GM12878 (cell line): ENCODE data around the gene SRP14. TPM values are rescaled to one million over a fixed set of nuclear protein-coding genes. Genes with fewer than 3 reads are reported as not detected.

ENCODE experiments used
- ATF7 ChIP-seq: fragments of 450-650 bp; IDR thresholded peaks from 2 replicates; pipeline ENCODE4 v1.6.1; 2016; ENCODE audit warnings: low read depth, mild to moderate bottlenecking
- CBFB ChIP-seq: IDR thresholded peaks from 2 replicates; pipeline ENCODE4 v1.6.1; 2016; ENCODE audit warnings: antibody characterized with exemption, low read depth
- CEBPB ChIP-seq, 2 experiments: fragments of 150-350 bp in 1 of 2; IDR thresholded peaks; 2 replicates each; pipeline ENCODE4 v1.6.1; 2012 to 2014; ENCODE audit warnings: low read depth in 2 of 2, low read length in 2 of 2, borderline replicate concordance in 1 of 2, inconsistent platforms in 1 of 2
- CHD4 ChIP-seq: fragments of 200-600 bp; sonication (generic); IDR thresholded peaks from 2 replicates; pipeline ENCODE4 v1.6.1; 2016; ENCODE audit warnings: mild to moderate bottlenecking
- CREB1 ChIP-seq: IDR thresholded peaks from 2 replicates; pipeline ENCODE4 v1.6.1; 2012; ENCODE audit warnings: low read depth, mild to moderate bottlenecking, inconsistent platforms
- CREM ChIP-seq: IDR thresholded peaks from 2 replicates; pipeline ENCODE4 v1.6.1; 2014; ENCODE audit warnings: antibody characterized with exemption, low read depth
- EGR1 ChIP-seq, 2 experiments: IDR thresholded peaks; 1 replicate in 1 of 2; 2 replicates in 1 of 2; pipeline ENCODE4 v1.6.1; 2011 to 2012; ENCODE audit warnings: low read depth in 2 of 2, low read length in 2 of 2, borderline replicate concordance in 1 of 2, mild to moderate bottlenecking in 1 of 2, moderate library complexity in 1 of 2
- ETV6 ChIP-seq, 2 experiments: fragments of 450-650 bp in 1 of 2; IDR thresholded peaks in 1 of 2; conservative IDR thresholded peaks in 1 of 2; 2 replicates each; pipeline ENCODE4 v1.6.1; 2014; ENCODE audit warnings: antibody characterized with exemption in 1 of 2, borderline replicate concordance in 1 of 2, low read depth in 1 of 2, mild to moderate bottlenecking in 1 of 2, moderate library complexity in 1 of 2
- FOS ChIP-seq: IDR thresholded peaks from 3 replicates; pipeline ENCODE4 v1.6.1; 2011; ENCODE audit warnings: borderline replicate concordance; ENCODE audit not compliant: insufficient read length; ENCODE audit errors: extremely low read depth
- GATAD2B ChIP-seq: fragments of 450-650 bp; conservative IDR thresholded peaks from 2 replicates; pipeline ENCODE4 v1.6.1; 2017; ENCODE audit warnings: low read depth, mild to moderate bottlenecking, moderate library complexity
- IRF4 ChIP-seq: IDR thresholded peaks from 2 replicates; pipeline ENCODE4 v1.6.1; 2011; ENCODE audit warnings: low read depth, low read length
- JUNB ChIP-seq: IDR thresholded peaks from 2 replicates; pipeline ENCODE4 v1.6.1; 2016; ENCODE audit warnings: antibody characterized with exemption, mild to moderate bottlenecking
- MEF2A ChIP-seq: IDR thresholded peaks from 2 replicates; pipeline ENCODE4 v1.6.1; 2011; ENCODE audit warnings: low read depth, mild to moderate bottlenecking, low read length, moderate library complexity; ENCODE audit not compliant: insufficient read depth
- MTA2 ChIP-seq: fragments of 450-650 bp; IDR thresholded peaks from 2 replicates; pipeline ENCODE4 v1.6.1; 2016; ENCODE audit warnings: low read depth, mild to moderate bottlenecking, moderate library complexity
- PML ChIP-seq: IDR thresholded peaks from 2 replicates; pipeline ENCODE4 v1.6.1; 2012; ENCODE audit warnings: low read length, inconsistent platforms
- POU2F2 ChIP-seq: IDR thresholded peaks from 3 replicates; pipeline ENCODE4 v1.6.1; 2011; ENCODE audit warnings: low read depth, mild to moderate bottlenecking, low read length, borderline replicate concordance
- SMARCA5 ChIP-seq: fragments of 450-650 bp; IDR thresholded peaks from 2 replicates; pipeline ENCODE4 v1.6.1; 2017; ENCODE audit warnings: mild to moderate bottlenecking
- SMC3 ChIP-seq: IDR thresholded peaks from 2 replicates; pipeline ENCODE4 v1.6.1; 2011; ENCODE audit warnings: low read length, improper control_type of control experiment, borderline replicate concordance
- SPI1 ChIP-seq: IDR thresholded peaks from 2 replicates; pipeline ENCODE4 v1.6.1; 2011; ENCODE audit warnings: low read depth, mild to moderate bottlenecking, low read length, moderate library complexity, borderline replicate concordance; ENCODE audit not compliant: insufficient read depth
- SREBF2 ChIP-seq: IDR thresholded peaks from 2 replicates; pipeline ENCODE4 v1.6.1; 2012; ENCODE audit warnings: mild to moderate bottlenecking, low read length
- SRF ChIP-seq, 2 experiments: IDR thresholded peaks; 2 replicates each; pipeline ENCODE4 v1.6.1; 2011; ENCODE audit warnings: low read depth in 2 of 2, low read length in 2 of 2, mild to moderate bottlenecking in 1 of 2, moderate library complexity in 1 of 2
- ZNF207 ChIP-seq: fragments of 450-650 bp; IDR thresholded peaks from 2 replicates; pipeline ENCODE4 v1.6.1; 2014; ENCODE audit warnings: antibody characterized with exemption, mild to moderate bottlenecking, borderline replicate concordance
- ZNF384 ChIP-seq: IDR thresholded peaks from 2 replicates; pipeline ENCODE4 v1.6.1; 2012; ENCODE audit warnings: low read depth, mild to moderate bottlenecking, low read length, improper control_type of control experiment, borderline replicate concordance
- ZNF622 ChIP-seq: fragments of 450-650 bp; IDR thresholded peaks from 2 replicates; pipeline ENCODE4 v1.6.1; 2017; ENCODE audit warnings: mild to moderate bottlenecking, inconsistent platforms
- polyA plus RNA-seq, 11 experiments: library from polyadenylated mRNA; depleted of rRNA in 4 of 11; unstranded in 6 of 11; stranded (reverse) in 5 of 11; fragments of >200 nt; fragmentation: Nextera tagmentation in 4 of 11; fragmentation: Illumina TruSeq in 1 of 11; extraction: Ambion mirVana in 4 of 11; extraction: Trizol in 1 of 11; gene quantifications; 1 replicate in 1 of 11; 2 replicates in 10 of 11; pipeline versions ENCODE4 v1.2.1 to v1.2.3, GENCODE V29; 2011 to 2016; ENCODE audit warnings: inconsistent platforms in 2 of 11, missing spikeins in 2 of 11, low read depth in 1 of 11
- total RNA-seq, 4 experiments: library from RNA; depleted of rRNA in 3 of 4; stranded (reverse); fragments of >200 nt in 3 of 4; fragmentation: Illumina TruSeq in 1 of 4; extraction: Trizol in 1 of 4; gene quantifications; 2 replicates each; pipeline versions ENCODE4 v1.2.1 to v1.2.3, GENCODE V29; 2013 to 2021
- TF ChIP-seq, protein P1 (sequence below): IDR thresholded peaks from 2 replicates; pipeline ENCODE4 v1.6.1; 2011; ENCODE audit warnings: borderline replicate concordance, low read depth, mild to moderate bottlenecking, moderate library complexity, mixed read lengths, low read length; ENCODE audit not compliant: insufficient read depth; ENCODE audit errors: extremely low read length
- TF ChIP-seq, protein P2 (sequence below): IDR thresholded peaks from 2 replicates; pipeline ENCODE4 v1.6.1; 2012; ENCODE audit warnings: low read depth, low read length, improper control_type of control experiment
- TF ChIP-seq, protein P3 (sequence below): fragments of 150-350 bp; IDR thresholded peaks from 2 replicates; pipeline ENCODE4 v1.6.1; 2014; ENCODE audit warnings: mild to moderate bottlenecking, low read depth, low read length

Gene SRP14
- total and polyA plus RNA-seq, 10 of the 15 experiments (the other 5 are each of a cell fraction or from before 2014, with no cell fraction given): 141 to 1,182 (median 493) TPM

DNA sequence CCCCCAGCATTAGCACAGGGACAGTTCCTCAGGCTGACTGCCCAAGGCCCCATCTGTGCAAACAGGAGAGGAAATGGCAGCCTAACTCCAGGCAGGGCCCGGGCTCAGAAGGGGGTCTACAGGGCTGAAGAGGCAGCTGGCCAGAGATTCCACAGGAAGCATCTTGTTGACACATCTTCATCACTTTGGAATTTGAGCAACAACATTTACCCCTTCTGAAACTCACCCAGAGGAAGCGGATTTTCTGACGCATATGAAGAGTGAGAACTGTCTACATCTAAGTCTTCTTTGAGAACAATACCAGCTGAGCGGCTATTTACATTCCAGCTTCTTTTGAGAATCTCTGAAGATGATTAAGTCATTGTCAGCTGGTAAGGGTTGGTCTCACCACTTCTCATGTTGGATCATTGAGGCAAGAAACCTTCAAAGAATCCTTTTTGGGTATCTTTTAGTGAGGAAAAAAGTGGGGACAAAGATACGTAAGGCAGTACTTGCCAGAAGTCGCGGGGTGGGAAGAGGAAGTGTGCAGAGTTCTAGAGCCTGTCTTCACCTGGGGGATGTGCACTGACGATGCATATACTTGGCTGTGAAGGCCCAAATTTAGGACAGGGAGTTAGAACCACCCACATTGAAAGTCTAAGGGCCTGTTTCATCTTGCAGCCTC lies 25.4 kb upstream of the SRP14 start (continued):
- peak; percentile 31; the same call in 1 of the 2 replicates for TF ChIP-seq MTA2
- TF ChIP-seq SMARCA5: peak; percentile 67
- TF ChIP-seq GATAD2B: 0 out of 2 replicates have a peak, but pooled peaks have one; percentile 29
- peak; percentile 83 for TF ChIP-seq ATF7
- peak in 1 of 2 experiments; percentile 71; a peak in 1 of 4 replicates for TF ChIP-seq CEBPB (IDR thresholded peaks at IDR 0.05; ENCODE audit: borderline replicate concordance in 1 of 2, low read depth in 2 of 2, low read length in 2 of 2)
- TF ChIP-seq ETV6 (conservative IDR thresholded peaks at IDR 0.05 in 1 of 2, IDR thresholded peaks at IDR 0.05 in 1 of 2; ENCODE audit: borderline replicate concordance in 1 of 2, low read depth in 1 of 2): peak in 1 of 2 experiments; percentile 88; a peak in 2 of 4 replicates
- peak in 1 of 2 experiments; percentile 57; a peak in 1 of 3 replicates for TF ChIP-seq EGR1 (IDR thresholded peaks at IDR 0.05; ENCODE audit: borderline replicate concordance in 1 of 2, low read depth in 2 of 2, low read length in 2 of 2)
- peak; percentile 88 for TF ChIP-seq SPI1
- peak; percentile 38; the same call in 1 of the 2 replicates for TF ChIP-seq SMC3
- TF ChIP-seq SREBF2: no peak
- TF ChIP-seq ZNF207: no peak
- TF ChIP-seq CHD4: no peak
- no peak for TF ChIP-seq ZNF384
- peak; percentile 55 for TF ChIP-seq IRF4
- TF ChIP-seq, protein P1, sequence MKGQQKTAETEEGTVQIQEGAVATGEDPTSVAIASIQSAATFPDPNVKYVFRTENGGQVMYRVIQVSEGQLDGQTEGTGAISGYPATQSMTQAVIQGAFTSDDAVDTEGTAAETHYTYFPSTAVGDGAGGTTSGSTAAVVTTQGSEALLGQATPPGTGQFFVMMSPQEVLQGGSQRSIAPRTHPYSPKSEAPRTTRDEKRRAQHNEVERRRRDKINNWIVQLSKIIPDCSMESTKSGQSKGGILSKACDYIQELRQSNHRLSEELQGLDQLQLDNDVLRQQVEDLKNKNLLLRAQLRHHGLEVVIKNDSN: no peak
- TF ChIP-seq CBFB: peak; percentile 57; the same call in 1 of the 2 replicates
- TF ChIP-seq, protein P2, sequence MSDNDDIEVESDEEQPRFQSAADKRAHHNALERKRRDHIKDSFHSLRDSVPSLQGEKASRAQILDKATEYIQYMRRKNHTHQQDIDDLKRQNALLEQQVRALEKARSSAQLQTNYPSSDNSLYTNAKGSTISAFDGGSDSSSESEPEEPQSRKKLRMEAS: peak; percentile 69
- peak; percentile 62 for TF ChIP-seq CREB1
- 0 out of 3 replicates have a peak, but pooled peaks have one; percentile 11 for TF ChIP-seq POU2F2
- TF ChIP-seq SRF (IDR thresholded peaks at IDR 0.05; ENCODE audit: low read depth in 2 of 2, low read length in 2 of 2): peak in 1 of 2 experiments; percentile 51; a peak in 1 of 4 replicates
- TF ChIP-seq MEF2A: peak; percentile 42; the same call in 1 of the 2 replicates
- no peak for TF ChIP-seq FOS
- TF ChIP-seq, protein P3, sequence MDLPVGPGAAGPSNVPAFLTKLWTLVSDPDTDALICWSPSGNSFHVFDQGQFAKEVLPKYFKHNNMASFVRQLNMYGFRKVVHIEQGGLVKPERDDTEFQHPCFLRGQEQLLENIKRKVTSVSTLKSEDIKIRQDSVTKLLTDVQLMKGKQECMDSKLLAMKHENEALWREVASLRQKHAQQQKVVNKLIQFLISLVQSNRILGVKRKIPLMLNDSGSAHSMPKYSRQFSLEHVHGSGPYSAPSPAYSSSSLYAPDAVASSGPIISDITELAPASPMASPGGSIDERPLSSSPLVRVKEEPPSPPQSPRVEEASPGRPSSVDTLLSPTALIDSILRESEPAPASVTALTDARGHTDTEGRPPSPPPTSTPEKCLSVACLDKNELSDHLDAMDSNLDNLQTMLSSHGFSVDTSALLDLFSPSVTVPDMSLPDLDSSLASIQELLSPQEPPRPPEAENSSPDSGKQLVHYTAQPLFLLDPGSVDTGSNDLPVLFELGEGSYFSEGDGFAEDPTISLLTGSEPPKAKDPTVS: no peak
- TF ChIP-seq ZNF622: no peak
- TF ChIP-seq PML: peak; percentile 51; the same call in 1 of the 2 replicates
- TF ChIP-seq JUNB: peak; percentile 89
- TF ChIP-seq CREM: peak; percentile 78; the same call in 1 of the 2 replicates
